Measurements from ENCODE around the gene CDH26.

The CDH26 gene

GRCh38 chr20:60007464-60007863 lies 49.2 kb downstream of the CDH26 start:
- no peak for DNase-seq (ENCODE audit: insufficient read length, low spot score)
- TF ChIP-seq TAF1 (IDR thresholded peaks at IDR 0.05; ENCODE audit: low read depth, low read length): no peak
- no peak for TF ChIP-seq POLR2A (IDR thresholded peaks at IDR 0.05; ENCODE audit: low read depth, low read length)
- no peak for TF ChIP-seq SPI1 (IDR thresholded peaks at IDR 0.05; ENCODE audit: low read depth, low read length)
- no peak for TF ChIP-seq POLR2AphosphoS5 (IDR thresholded peaks at IDR 0.05; ENCODE audit: low read depth, low read length)
- TF ChIP-seq POU2F2 (IDR thresholded peaks at IDR 0.05; ENCODE audit: low read depth, low read length): no peak
- no peak for TF ChIP-seq PAX5 (IDR thresholded peaks at IDR 0.05; ENCODE audit: insufficient read depth, low read length, severe bottlenecking)
- no peak for FAIRE-seq

DNA sequence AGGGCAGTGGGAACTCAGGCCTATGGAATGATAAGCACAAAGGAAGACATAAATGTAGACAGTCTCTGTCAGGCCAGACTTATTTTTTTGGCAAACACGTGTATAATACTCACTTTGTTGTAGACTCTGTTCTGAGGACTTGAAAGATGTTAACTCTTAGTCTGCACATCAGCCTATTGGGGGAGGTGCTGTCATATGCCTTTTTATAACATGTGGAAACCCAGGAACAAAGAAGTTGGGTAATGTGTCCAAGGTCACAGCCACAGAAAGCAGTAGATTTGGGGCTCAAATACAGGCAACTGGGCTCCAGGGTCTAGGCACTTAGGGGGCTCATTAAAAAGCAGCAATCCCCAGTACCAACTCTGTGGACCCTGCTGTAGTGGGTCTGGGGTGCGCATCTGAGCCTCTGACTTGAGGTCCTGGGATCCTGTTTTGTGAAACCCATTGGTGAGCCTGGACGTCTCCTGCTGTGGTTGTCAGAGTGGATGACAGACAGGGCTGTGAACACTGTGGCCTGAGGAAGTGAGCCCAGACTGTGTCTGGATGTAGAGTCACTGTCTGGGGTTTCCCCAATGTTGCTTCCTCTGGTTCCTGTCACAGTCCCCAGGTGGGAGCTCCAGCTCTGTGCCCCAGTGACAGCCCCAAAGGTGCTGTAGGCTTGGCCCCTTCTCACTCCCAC lies 50.0 kb downstream of the CDH26 start:
- FAIRE-seq (no peak), DNase-seq (ENCODE audit: insufficient read length, low spot score) (no peak)
- TF ChIP-seq POLR2A (IDR thresholded peaks at IDR 0.05; ENCODE audit: low read depth, low read length) (no peak), TAF1 (IDR thresholded peaks at IDR 0.05; ENCODE audit: low read depth, low read length) (no peak), PAX5 (IDR thresholded peaks at IDR 0.05; ENCODE audit: insufficient read depth, low read length, severe bottlenecking) (no peak), SPI1 (IDR thresholded peaks at IDR 0.05; ENCODE audit: low read depth, low read length) (peak; percentile 22; the same call in 1 of the 2 replicates)

GRCh38 chr20:60009318-60009717 lies 51.1 kb downstream of the CDH26 start:
- no peak for FAIRE-seq
- DNase-seq (ENCODE audit: insufficient read length, low spot score): no peak

DNA sequence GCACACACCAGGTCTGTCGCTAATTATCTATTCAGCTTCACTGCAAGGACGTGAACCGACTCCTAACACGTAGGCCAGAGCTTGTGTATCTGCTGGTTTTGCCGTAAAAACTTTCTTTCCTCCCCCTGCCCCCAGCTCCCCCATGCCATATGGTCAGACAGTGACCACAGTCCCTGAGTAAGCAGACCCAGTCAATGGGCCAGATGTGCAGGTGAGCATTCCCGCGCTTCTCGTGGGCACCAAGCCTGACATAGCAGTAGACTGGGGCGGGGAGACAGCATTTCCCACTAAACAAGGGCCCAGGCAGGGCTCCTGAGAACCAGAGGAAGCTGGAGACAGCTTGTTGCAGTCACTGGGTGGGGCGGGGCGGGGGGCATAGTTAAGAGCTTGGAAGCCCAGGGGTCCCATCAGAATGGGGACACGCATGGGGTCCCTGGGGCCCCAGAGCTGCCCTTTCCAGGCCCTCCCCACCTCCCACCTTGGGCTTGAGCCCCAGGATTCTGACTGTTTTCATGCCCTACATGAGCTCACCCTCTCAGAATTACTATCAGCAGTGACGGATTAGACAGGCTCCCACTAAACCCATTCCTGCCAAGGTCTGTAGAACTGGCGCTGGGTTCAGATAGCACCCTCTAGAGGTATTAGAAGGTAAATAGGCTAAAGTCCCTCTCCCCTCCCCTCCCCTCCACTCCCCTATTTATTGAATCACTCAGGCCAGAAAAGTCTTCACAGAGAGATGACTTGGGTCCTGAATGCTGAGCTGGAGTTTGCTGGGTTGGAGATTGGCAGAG lies 51.8 kb downstream of the CDH26 start:
- TF ChIP-seq POLR2A (IDR thresholded peaks at IDR 0.05; ENCODE audit: low read depth, low read length): no peak
- no peak for TF ChIP-seq POU2F2 (IDR thresholded peaks at IDR 0.05; ENCODE audit: low read depth, low read length)
- no peak for TF ChIP-seq TAF1 (IDR thresholded peaks at IDR 0.05; ENCODE audit: low read depth, low read length)
- no peak for DNase-seq (ENCODE audit: insufficient read length, low spot score)
- no peak for FAIRE-seq

More at GRCh38 chr20:60009318-60009717, 51.1 kb downstream of the CDH26 start:
- no peak for TF ChIP-seq POLR2AphosphoS5 (IDR thresholded peaks at IDR 0.05; ENCODE audit: low read depth, low read length)
- TF ChIP-seq PAX5 (IDR thresholded peaks at IDR 0.05; ENCODE audit: insufficient read depth, low read length, severe bottlenecking): no peak
- no peak for TF ChIP-seq POLR2A (IDR thresholded peaks at IDR 0.05; ENCODE audit: low read depth, low read length)
- TF ChIP-seq TAF1 (IDR thresholded peaks at IDR 0.05; ENCODE audit: low read depth, low read length): no peak
- no peak for TF ChIP-seq POU2F2 (IDR thresholded peaks at IDR 0.05; ENCODE audit: low read depth, low read length)
- no peak for TF ChIP-seq SPI1 (IDR thresholded peaks at IDR 0.05; ENCODE audit: low read depth, low read length)

- FAIRE-seq (no peak), DNase-seq (ENCODE audit: insufficient read length, low spot score) (no peak)
- TF ChIP-seq TAF1 (IDR thresholded peaks at IDR 0.05; ENCODE audit: low read depth, low read length) (no peak), POLR2AphosphoS5 (IDR thresholded peaks at IDR 0.05; ENCODE audit: low read depth, low read length) (no peak), POU2F2 (IDR thresholded peaks at IDR 0.05; ENCODE audit: low read depth, low read length) (no peak), PAX5 (IDR thresholded peaks at IDR 0.05; ENCODE audit: insufficient read depth, low read length, severe bottlenecking) (no peak), SPI1 (IDR thresholded peaks at IDR 0.05; ENCODE audit: low read depth, low read length) (no peak), POLR2A (IDR thresholded peaks at IDR 0.05; ENCODE audit: low read depth, low read length) (no peak)
Observed at GRCh38 chr20:60010689-60011458, 52.7 kb downstream of the CDH26 start.

DNA sequence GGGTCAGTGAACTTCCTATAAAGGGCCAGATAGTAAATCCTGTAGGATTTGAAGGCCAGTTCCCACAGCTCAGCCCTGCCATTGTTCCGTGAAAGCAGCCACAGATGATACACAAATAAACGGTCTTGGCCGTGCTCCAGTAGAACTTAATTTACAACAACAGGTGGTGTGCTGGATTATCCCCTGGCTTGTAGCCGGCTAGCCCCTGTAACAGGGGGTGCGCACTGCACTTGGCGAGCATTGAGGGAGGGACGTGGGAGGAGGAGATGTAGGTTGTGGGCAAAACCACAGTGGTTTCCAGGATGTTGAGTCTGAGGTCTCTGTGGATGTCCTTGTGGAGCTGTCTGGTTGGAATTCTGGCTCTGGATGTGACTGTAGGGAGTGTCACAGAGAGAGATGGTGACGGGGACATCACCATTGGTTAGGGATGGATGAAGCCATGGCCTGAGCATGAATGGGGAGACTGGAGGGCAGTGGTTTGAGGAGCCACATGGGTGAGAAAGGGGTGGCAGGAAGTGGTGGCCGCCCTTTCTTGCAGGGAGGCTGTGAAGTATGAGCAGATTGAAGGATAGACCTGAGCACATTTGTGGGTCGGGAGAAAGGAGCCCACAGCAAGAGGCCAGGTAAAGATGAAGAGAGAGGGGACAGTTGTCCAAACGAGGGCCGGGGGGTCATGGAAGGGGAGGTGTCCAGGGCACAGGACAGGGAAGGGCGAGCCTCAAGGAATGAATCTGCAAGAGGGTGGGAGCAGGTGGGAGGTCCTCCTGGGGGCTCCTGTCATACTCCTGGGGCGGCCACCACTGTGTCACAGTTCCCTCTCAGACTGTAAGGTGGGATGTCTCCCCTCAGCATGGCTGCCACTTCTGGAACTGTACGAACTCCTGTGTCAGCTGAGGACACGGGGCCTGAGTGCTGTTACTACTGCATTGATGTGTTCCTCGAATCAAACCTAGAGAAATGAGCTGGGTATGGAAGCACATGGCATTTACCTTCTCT lies 53.6 kb downstream of the CDH26 start:
- DNase-seq (ENCODE audit: insufficient read length, low spot score) (no peak), FAIRE-seq (no peak)
- TF ChIP-seq POLR2A (IDR thresholded peaks at IDR 0.05; ENCODE audit: low read depth, low read length) (no peak), POU2F2 (IDR thresholded peaks at IDR 0.05; ENCODE audit: low read depth, low read length) (no peak), POLR2AphosphoS5 (IDR thresholded peaks at IDR 0.05; ENCODE audit: low read depth, low read length) (no peak), SPI1 (IDR thresholded peaks at IDR 0.05; ENCODE audit: low read depth, low read length) (no peak), PAX5 (IDR thresholded peaks at IDR 0.05; ENCODE audit: insufficient read depth, low read length, severe bottlenecking) (no peak), TAF1 (IDR thresholded peaks at IDR 0.05; ENCODE audit: low read depth, low read length) (no peak)

DNA sequence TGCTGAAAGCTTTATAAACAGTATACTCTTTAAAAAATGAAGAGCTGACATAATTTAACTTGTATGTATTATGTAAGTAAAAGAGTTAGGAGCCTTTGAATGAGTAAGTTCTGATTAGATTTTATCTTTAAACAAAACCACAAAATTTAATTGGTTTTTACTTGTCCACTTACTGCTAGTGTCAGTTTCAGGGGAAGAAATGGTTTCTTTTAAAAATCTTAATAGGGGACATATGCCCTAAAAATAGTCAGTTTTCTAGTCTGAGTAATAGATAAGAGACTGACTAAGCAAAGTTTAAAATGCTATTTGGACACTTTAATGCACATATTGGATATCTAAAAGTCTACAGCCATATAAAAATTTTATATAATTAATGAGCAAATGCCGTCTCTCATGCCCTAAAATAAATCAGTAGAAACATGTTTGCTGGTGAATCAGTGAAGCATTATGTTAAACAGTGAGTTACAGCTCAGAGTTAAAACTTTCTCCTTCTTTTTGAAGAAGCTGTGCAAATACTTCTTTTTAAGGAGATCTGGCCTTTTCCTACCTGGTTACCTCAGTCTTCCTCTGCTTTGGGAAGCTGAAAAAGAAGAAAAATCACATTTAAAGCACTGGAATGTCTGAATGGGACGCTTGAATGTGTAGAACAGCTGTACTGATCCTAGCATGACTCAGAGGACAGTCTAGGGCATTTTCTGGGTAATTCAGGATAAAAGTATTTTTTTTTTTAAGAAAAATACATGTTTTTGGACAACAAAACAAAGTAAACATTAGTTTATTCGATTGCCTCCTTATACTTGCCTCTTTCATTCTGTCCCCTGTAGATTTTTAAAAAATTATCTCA lies 55.3 kb downstream of the CDH26 start:
- TF ChIP-seq POU2F2 (IDR thresholded peaks at IDR 0.05; ENCODE audit: low read depth, low read length) (no peak), PAX5 (IDR thresholded peaks at IDR 0.05; ENCODE audit: insufficient read depth, low read length, severe bottlenecking) (no peak), TAF1 (IDR thresholded peaks at IDR 0.05; ENCODE audit: low read depth, low read length) (no peak), SPI1 (IDR thresholded peaks at IDR 0.05; ENCODE audit: low read depth, low read length) (no peak), POLR2AphosphoS5 (IDR thresholded peaks at IDR 0.05; ENCODE audit: low read depth, low read length) (no peak), POLR2A (IDR thresholded peaks at IDR 0.05; ENCODE audit: low read depth, low read length) (no peak)
- FAIRE-seq: no peak
- no peak for DNase-seq (ENCODE audit: insufficient read length, low spot score)

- FAIRE-seq (no peak), DNase-seq (ENCODE audit: insufficient read length, low spot score) (no peak)
- no peak for TF ChIP-seq POU2F2 (IDR thresholded peaks at IDR 0.05; ENCODE audit: low read depth, low read length)
- no peak for TF ChIP-seq SPI1 (IDR thresholded peaks at IDR 0.05; ENCODE audit: low read depth, low read length)
- no peak for TF ChIP-seq POLR2A (IDR thresholded peaks at IDR 0.05; ENCODE audit: low read depth, low read length)
- no peak for TF ChIP-seq POLR2AphosphoS5 (IDR thresholded peaks at IDR 0.05; ENCODE audit: low read depth, low read length)
- TF ChIP-seq TAF1 (IDR thresholded peaks at IDR 0.05; ENCODE audit: low read depth, low read length): no peak
- no peak for TF ChIP-seq PAX5 (IDR thresholded peaks at IDR 0.05; ENCODE audit: insufficient read depth, low read length, severe bottlenecking)
Observed at GRCh38 chr20:60016406-60016805, 58.2 kb downstream of the CDH26 start.

All from GM12891 (cell line).